ENCODE results near the gene SYNDIG1. TPM values are rescaled to one million over a fixed set of nuclear protein-coding genes. Genes with fewer than 3 reads are reported as not detected.

Gene SYNDIG1
- total RNA-seq, 2 donors from 2014 or later: 0.73 to 4.5 TPM

GRCh38 chr20:24699321-24700165, 230.1 kb downstream of the SYNDIG1 start:
- Histone ChIP-seq H3K36me3 (no peaks in the 10 kb centered on the region), H3K27ac (no peak overlapping the region), H3K4me3 (no peak overlapping the region), H3K27me3 (replicated peaks; ENCODE audit: insufficient read depth) (no peaks in the 10 kb centered on the region), H3K4me1 (replicated peaks) (peaks cover 1% of the 10 kb centered on the region), H3K9me3 (no peaks in the 10 kb centered on the region)
- intact Hi-C loops (cut with DNase I): no loop called here
- no peak for DNase-seq (ENCODE audit: low spot score)
- TF ChIP-seq, protein P1, sequence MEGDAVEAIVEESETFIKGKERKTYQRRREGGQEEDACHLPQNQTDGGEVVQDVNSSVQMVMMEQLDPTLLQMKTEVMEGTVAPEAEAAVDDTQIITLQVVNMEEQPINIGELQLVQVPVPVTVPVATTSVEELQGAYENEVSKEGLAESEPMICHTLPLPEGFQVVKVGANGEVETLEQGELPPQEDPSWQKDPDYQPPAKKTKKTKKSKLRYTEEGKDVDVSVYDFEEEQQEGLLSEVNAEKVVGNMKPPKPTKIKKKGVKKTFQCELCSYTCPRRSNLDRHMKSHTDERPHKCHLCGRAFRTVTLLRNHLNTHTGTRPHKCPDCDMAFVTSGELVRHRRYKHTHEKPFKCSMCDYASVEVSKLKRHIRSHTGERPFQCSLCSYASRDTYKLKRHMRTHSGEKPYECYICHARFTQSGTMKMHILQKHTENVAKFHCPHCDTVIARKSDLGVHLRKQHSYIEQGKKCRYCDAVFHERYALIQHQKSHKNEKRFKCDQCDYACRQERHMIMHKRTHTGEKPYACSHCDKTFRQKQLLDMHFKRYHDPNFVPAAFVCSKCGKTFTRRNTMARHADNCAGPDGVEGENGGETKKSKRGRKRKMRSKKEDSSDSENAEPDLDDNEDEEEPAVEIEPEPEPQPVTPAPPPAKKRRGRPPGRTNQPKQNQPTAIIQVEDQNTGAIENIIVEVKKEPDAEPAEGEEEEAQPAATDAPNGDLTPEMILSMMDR (IDR thresholded peaks at IDR 0.05): no peak
- no peak for TF ChIP-seq POLR2AphosphoS5 (IDR thresholded peaks at IDR 0.05)
- TF ChIP-seq POLR2A (IDR thresholded peaks at IDR 0.05): no peak
- WGBS: 90% methylated on average over 8 of the region's 8 CpGs

DNA sequence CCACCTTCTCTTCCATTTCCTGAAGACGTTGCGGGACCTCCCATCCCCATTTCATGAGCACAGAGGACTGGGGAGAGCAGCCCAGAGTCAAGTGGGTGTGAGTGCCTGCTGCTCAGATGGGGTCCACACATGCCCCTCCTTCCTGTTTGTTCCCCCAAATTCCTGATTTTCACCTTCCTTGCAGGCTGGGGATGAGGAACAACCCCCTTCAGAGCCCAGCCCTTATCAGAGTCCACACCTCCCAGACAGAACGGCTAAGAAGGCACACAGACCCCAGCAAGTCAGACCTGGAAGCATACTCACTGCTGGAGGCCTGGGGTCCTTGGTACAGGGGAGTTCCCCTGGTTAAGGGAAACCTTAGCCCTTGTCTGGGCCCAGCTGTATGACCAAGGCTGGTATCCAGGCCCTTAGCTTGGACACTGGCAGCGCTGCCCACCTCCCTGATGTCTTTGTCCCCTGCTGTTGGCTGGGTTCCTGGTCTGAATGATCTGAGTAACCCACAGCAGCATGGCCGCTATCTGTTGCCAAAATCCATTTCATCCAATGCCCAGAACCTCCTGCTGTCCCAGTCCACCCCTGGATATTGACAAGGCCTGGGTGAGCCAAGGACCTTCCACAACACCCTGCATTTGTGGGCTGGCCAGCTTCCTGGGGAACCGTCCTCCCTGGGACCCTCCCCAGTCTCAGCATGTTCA, 230.9 kb downstream of the SYNDIG1 start:
- Histone ChIP-seq H3K4me3 (no peak overlapping the region), H3K36me3 (no peaks in the 10 kb centered on the region), H3K4me1 (replicated peaks) (no peaks in the 10 kb centered on the region), H3K9me3 (no peaks in the 10 kb centered on the region), H3K27me3 (replicated peaks; ENCODE audit: insufficient read depth) (no peaks in the 10 kb centered on the region), H3K27ac (no peak overlapping the region)
- DNase-seq (ENCODE audit: low spot score): no peak
- intact Hi-C loops (cut with DNase I): no loop called here
- 89% methylated on average over 6 of the region's 6 CpGs for WGBS
- TF ChIP-seq POLR2A (IDR thresholded peaks at IDR 0.05) (no peak), POLR2AphosphoS5 (IDR thresholded peaks at IDR 0.05) (no peak)
- TF ChIP-seq, protein P1 (IDR thresholded peaks at IDR 0.05): no peak

GRCh38 chr20:24701027-24701426, 231.6 kb downstream of the SYNDIG1 start:
- TF ChIP-seq, protein P1 (IDR thresholded peaks at IDR 0.05): no peak
- no peak for TF ChIP-seq POLR2AphosphoS5 (IDR thresholded peaks at IDR 0.05)
- no peak for TF ChIP-seq POLR2A (IDR thresholded peaks at IDR 0.05)
- DNase-seq (ENCODE audit: low spot score): no peak
- 93% methylated on average over 6 of the region's 6 CpGs for WGBS

GRCh38 chr20:24701668-24702067, 232.2 kb downstream of the SYNDIG1 start:
- TF ChIP-seq, protein P1 (IDR thresholded peaks at IDR 0.05): no peak
- TF ChIP-seq POLR2A (IDR thresholded peaks at IDR 0.05) (no peak), POLR2AphosphoS5 (IDR thresholded peaks at IDR 0.05) (no peak)
- intact Hi-C loops (cut with DNase I): no loop called here
- WGBS: 61% methylated on average over 6 of the region's 6 CpGs
- DNase-seq (ENCODE audit: low spot score): no peak
- Histone ChIP-seq H3K4me1 (replicated peaks) (no peaks in the 10 kb centered on the region), H3K27ac (no peak overlapping the region), H3K9me3 (no peaks in the 10 kb centered on the region), H3K27me3 (replicated peaks; ENCODE audit: insufficient read depth) (no peaks in the 10 kb centered on the region), H3K36me3 (no peaks in the 10 kb centered on the region), H3K4me3 (no peak overlapping the region)

More at GRCh38 chr20:24701027-24701426, 231.6 kb downstream of the SYNDIG1 start:
- H3K9me3 ChIP-seq: no peaks in the 10 kb centered on the region
- H3K27me3 ChIP-seq (replicated peaks; ENCODE audit: insufficient read depth): no peaks in the 10 kb centered on the region
- no peaks in the 10 kb centered on the region for H3K36me3 ChIP-seq
- H3K27ac ChIP-seq: no peak overlapping the region
- intact Hi-C loops (cut with DNase I): no loop called here
- no peak overlapping the region for H3K4me3 ChIP-seq
- no peaks in the 10 kb centered on the region for H3K4me1 ChIP-seq (replicated peaks)

All from prostate gland (tissue), 2 donors.